Omental fat pad (tissue), 4 donors: Measurements from ENCODE around the gene ATAD3C. TPM values are rescaled to one million over a fixed set of nuclear protein-coding genes. Genes with fewer than 3 reads are reported as not detected.
"Not testable (repeated sequence)": the region's sequence is repeated elsewhere in the genome, so short reads cannot be mapped to it uniquely, and the experiment has no call there.

ENCODE experiments used
- ATAC-seq: fragments of 150-250 bp; one replicate; pipeline ENCODE4 v1.9.1; 2016; ENCODE audit warnings: mild to moderate bottlenecking, moderate library complexity; ENCODE audit not compliant: low FRiP score
- DNase-seq: peaks from one replicate; pipeline ENCODE4 v3.0.0-alpha.2; 2019; ENCODE audit warnings: low spot score
- total RNA-seq, 4 donors: library from RNA; depleted of rRNA; stranded (reverse); fragments of >200 nt; gene quantifications; one replicate each; pipeline ENCODE4 v1.1.0, GENCODE V29; 2016
- TF ChIP-seq, protein P1 (sequence below), 3 donors: fragments of 450-650 bp; IDR thresholded peaks; one replicate each; pipeline ENCODE4 v1.5.1; 2016 to 2017; ENCODE audit warnings: antibody characterized with exemption in 3 of 3, mild to moderate bottlenecking in 3 of 3, moderate library complexity in 2 of 3

The ATAD3C gene
- total RNA-seq, 4 donors from 2014 or later: 0.69 to 3.5 (median 2.4) TPM; not detected in 1

DNA sequence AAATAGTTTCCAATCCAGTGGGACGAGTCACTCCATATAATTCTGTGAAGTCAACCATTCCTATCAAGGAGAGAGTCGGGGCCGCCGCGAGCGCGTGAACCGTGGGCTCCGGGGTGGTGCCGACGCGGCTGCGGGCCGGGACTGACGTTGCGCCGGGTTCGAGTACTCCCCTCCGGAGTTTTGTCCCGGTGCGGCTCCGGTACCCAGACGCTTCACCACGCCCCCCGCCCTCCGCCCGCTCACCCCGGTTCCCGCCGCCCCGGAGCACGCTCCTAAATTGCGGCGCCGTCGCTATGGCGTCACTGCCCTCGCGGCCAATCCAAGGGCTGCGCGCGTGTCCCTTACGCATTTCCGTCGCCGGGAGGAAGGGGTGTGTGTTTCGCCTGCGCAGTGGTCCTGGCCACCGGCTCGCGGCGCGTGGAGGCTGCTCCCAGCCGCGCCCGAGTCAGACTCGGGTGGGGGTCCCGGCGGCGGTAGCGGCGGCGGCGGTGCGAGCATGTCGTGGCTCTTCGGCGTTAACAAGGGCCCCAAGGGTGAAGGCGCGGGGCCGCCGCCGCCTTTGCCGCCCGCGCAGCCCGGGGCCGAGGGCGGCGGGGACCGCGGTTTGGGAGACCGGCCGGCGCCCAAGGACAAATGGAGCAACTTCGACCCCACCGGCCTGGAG is 22.0 kb downstream of the ATAD3C start, which contains the start of gene ATAD3B:
Gene ATAD3B (plus strand): TSS at position 377 of the 664 bp plus-strand sequence. CDS start 120 bp downstream, at position 497.
- TF ChIP-seq, protein P1, sequence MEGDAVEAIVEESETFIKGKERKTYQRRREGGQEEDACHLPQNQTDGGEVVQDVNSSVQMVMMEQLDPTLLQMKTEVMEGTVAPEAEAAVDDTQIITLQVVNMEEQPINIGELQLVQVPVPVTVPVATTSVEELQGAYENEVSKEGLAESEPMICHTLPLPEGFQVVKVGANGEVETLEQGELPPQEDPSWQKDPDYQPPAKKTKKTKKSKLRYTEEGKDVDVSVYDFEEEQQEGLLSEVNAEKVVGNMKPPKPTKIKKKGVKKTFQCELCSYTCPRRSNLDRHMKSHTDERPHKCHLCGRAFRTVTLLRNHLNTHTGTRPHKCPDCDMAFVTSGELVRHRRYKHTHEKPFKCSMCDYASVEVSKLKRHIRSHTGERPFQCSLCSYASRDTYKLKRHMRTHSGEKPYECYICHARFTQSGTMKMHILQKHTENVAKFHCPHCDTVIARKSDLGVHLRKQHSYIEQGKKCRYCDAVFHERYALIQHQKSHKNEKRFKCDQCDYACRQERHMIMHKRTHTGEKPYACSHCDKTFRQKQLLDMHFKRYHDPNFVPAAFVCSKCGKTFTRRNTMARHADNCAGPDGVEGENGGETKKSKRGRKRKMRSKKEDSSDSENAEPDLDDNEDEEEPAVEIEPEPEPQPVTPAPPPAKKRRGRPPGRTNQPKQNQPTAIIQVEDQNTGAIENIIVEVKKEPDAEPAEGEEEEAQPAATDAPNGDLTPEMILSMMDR (IDR thresholded peaks at IDR 0.05): no peak
- DNase-seq: peak; percentile 87
- peak; percentile 95 for ATAC-seq

DNA sequence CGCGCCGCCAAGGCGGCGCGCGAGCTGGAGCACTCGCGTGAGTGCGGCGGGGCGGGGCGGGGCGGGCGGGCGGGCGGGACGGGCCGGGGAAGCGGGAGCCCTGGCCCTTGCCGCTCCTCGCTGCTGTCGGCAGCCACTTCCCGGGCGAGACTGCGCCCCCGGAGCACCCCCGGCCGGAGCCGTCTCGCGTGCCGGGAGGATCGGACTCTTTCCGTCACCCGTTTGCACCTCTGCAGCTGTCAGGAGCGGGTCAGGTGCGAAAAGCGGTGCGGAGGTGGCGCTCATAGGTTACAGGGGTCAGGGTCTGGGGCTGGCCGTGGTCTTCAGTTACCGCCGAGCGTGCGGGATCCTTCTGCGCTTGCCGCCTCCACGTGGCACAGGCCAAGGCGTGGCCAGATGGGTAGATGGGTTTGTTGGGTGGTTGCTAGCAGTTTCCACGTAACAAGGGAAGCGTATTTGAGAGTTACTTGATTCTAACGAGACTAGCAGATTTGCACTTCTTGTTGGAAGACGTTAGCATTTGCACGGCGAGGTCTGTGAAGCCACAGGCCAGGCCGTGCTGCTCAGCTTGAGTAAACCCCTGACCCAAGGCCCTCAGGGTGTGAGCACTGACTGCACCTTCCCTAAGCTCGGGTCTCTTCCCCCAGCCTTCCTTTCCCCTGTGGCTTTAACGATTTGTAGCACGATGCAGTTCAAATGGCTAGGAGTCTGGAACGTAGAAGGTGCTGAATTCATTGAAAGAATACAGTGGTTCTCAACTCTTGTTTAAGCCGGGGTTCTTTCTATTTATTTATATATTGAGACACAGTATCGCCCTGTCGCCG is 22.8 kb downstream of the ATAD3C start:
- DNase-seq: not testable (repeated sequence)
- ATAC-seq: peak; percentile 45

DNA sequence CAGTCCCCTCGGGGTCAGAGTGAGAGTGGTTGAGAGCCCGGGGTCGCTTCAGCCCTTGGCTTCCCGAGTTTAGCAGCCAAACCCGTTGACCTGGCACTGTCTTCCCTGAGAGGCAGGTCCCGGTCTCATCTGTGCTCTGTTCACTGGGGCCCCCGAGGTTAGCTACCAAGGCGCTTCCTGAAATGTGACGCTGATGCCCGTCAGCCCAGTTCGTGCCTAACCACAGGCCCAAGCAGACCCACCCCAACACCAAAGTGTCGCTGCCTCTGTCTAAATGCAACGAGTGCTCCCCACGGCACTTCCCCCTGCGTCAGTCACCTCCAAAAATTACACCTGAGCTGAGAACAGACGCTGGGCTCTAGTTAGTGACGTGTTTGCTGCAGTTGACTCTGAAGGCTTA is 26.5 kb downstream of the ATAD3C start:
- DNase-seq, ATAC-seq: not testable (repeated sequence)

DNA sequence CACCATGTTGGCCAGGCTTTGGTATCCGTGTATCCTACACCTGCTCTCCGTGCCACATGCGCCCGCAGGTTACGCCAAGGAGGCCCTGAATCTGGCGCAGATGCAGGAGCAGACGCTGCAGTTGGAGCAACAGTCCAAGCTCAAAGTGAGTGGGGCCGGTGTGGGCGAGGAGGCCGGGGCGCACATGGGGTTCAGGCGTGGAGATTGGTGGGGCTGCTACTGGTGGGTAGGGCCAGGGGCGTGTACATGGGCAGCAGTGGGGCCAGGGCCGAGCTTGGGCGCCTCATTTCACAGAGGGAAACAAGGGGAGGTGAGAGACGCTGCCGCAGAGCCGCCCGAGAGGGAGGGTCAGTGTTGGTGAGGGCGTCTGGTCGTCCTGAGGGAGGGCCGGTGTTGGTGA is 27.7 kb downstream of the ATAD3C start:
- TF ChIP-seq, protein P1 (IDR thresholded peaks at IDR 0.05): no peak
- DNase-seq (no peak), ATAC-seq (no peak)

DNA sequence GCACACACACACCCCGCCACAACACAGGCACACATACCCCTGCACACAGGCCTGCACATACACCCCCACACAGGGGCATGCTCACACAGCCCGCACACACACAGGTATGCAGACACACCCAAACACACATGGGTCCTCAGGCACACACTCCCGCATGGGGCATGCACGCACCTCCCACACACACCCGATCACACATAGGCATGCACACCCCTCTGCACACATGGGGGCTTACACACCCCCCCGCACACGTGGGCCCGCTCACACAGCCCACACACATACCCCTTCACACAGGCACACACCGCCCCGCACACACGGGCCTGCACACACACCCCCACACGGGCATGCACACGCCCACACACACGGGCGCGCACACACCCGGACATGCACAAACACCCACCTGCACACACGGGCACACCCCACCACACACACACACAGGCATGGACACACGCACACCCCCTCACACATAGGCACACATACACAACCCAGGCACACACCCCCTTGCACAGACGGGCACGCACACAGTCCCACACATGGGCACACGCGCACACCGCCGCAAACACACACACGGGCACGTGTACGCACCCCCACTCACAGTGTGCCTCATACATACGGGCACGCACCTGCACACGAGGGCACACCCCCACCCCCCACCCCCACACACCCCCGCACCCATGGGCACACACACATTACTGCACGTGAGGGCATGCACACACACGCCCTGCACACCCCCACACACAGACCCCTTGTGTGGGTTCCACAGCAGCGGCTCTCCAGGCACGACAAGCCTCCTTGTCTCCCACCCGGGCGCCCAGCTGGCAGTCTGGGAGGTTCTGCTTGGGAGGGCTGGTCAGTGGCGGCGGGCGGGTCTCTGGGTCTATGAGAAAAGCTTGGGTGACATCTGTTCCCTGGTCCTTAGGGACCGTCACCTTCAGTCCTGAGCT is 30.3 kb downstream of the ATAD3C start:
- ATAC-seq: no peak
- TF ChIP-seq, protein P1 (IDR thresholded peaks at IDR 0.05): no peak

DNA sequence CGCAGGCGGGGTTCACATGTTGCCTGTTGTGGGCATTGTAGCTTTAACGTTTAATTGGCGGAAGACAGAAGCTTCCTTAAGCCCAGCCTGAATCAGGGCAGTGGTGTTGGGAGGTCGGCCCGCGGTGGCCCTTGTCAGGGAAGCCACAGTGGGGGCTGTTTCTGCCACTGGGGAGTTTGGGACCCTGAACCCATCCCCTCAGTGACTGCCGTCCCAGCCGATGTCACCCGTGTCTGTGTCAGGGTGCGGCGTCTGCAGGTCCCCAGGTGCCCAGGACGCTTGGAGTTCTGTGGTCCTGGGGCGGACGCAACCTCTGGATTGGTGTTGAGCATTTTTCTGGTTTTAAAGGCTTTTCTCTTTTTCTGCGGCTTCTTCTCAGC is 31.0 kb downstream of the ATAD3C start:
- DNase-seq, ATAC-seq: not testable (repeated sequence)

More for the DNA sequence above, 30.3 kb downstream of the ATAD3C start:
- no peak for DNase-seq

DNA sequence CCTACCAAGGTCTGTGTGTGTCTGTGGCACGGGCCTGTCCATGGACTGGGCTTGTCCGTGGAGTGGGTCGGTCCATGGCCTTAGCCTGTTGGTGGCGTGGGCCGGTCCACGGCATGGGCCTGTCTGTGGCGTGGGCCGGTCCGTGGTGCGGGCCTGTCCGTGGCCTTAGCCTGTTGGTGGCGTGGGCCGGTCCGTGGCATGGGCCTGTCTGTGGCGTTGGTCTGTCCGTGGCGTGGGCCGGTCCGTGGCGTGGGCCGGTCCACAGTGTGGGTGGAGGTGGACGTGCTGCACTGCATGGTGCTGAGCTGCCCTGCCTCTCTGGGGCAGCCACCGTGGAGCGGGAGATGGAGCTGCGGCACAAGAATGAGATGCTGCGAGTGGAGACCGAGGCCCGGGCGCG is 32.3 kb downstream of the ATAD3C start:
- DNase-seq, ATAC-seq: not testable (repeated sequence)

DNA sequence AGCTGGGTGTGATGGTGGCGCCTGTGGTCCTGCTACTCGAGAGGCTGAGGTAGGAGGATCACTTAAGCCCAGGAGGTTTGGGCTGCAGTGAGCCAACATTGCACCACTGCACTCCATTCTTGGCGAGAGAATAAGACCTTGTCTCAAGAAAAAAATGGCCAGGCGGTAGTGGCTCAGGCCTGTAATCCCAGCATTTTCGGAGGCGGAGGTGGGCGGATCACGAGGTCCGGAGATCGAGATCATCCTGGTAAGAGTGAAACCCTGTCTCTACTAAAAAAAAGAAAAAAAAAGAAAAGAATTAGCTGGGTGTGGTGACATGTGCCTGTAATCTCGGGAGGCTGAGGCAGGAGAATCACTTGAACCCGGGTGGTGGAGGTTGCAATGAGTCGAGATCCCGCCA is 33.4 kb downstream of the ATAD3C start:
- TF ChIP-seq, protein P1 (IDR thresholded peaks at IDR 0.05): no peak
- ATAC-seq (no peak), DNase-seq (no peak)
